CD14-positive monocyte (primary cell): ENCODE results near the gene PHOX2B. TPM values are rescaled to one million over a fixed set of nuclear protein-coding genes. Genes with fewer than 3 reads are reported as not detected.
A peak's percentile ranks its signal among the peaks of the same experiment; 100 is the strongest.

ENCODE experiments used
- DNase-seq, 3 donors: peaks; one replicate each; pipeline ENCODE4 v3.0.0-alpha.2; 2011 to 2022
- H2AFZ ChIP-seq: 2 replicates; pipeline ENCODE4 v1.6.0; 2012; ENCODE audit warnings: mild to moderate bottlenecking, low read depth, low read length, inconsistent platforms; ENCODE audit not compliant: insufficient read depth, poor library complexity, severe bottlenecking
- H3K27ac ChIP-seq, 2 donors: 1 replicate in 1 of 2; 2 replicates in 1 of 2; pipeline ENCODE4 v1.5.1; 2012 to 2013; ENCODE audit warnings: low read length in 2 of 2, control low read depth in 1 of 2, inconsistent platforms in 1 of 2, low read depth in 1 of 2, mild to moderate bottlenecking in 1 of 2
- H3K27me3 ChIP-seq, 2 donors: one replicate each; pipeline versions ENCODE4 v1.6.0 to v1.6.1; 2011 to 2013; ENCODE audit warnings: low read length in 2 of 2; ENCODE audit not compliant: control insufficient read depth in 2 of 2, insufficient read depth in 2 of 2
- H3K36me3 ChIP-seq, 2 donors: replicated peaks in 1 of 2; 1 replicate in 1 of 2; 2 replicates in 1 of 2; pipeline versions ENCODE4 v1.5.1 to v1.6.1; 2012 to 2013; ENCODE audit warnings: low read length in 2 of 2, control low read depth in 1 of 2, inconsistent platforms in 1 of 2, mild to moderate bottlenecking in 1 of 2; ENCODE audit not compliant: insufficient read depth in 2 of 2, control insufficient read depth in 1 of 2
- H3K4me1 ChIP-seq, 2 donors: 1 replicate in 1 of 2; 2 replicates in 1 of 2; pipeline versions ENCODE4 v1.5.1 to v1.6.1; 2012 to 2013; ENCODE audit warnings: low read length in 2 of 2, control low read depth in 1 of 2, inconsistent platforms in 1 of 2, mild to moderate bottlenecking in 1 of 2, moderate library complexity in 1 of 2; ENCODE audit not compliant: insufficient read depth in 2 of 2, control insufficient read depth in 1 of 2
- H3K4me2 ChIP-seq: replicated peaks from 2 replicates; pipeline ENCODE3; 2012; ENCODE audit warnings: low read length, moderate library complexity, mild to moderate bottlenecking; ENCODE audit not compliant: poor library complexity, severe bottlenecking; ENCODE audit errors: extremely low read depth
- H3K4me3 ChIP-seq, 3 experiments: fragments of 200-600 bp in 1 of 3; sonication (generic) in 1 of 3; replicated peaks in 1 of 3; 1 replicate in 2 of 3; 2 replicates in 1 of 3; pipeline ENCODE4 v1.5.1; 2011 to 2013; ENCODE audit warnings: low read length in 3 of 3, mild to moderate bottlenecking in 3 of 3, control low read depth in 2 of 3, low read depth in 2 of 3, inconsistent platforms in 1 of 3, moderate library complexity in 1 of 3
- H3K79me2 ChIP-seq: 2 replicates; pipeline ENCODE4 v1.6.0; 2012; ENCODE audit warnings: mild to moderate bottlenecking, control low read depth, inconsistent platforms, low read length, moderate library complexity; ENCODE audit not compliant: insufficient read depth
- H3K9ac ChIP-seq: 2 replicates; pipeline ENCODE4 v1.6.0; 2017; ENCODE audit warnings: low read length, mild to moderate bottlenecking; ENCODE audit not compliant: insufficient read depth, poor library complexity, severe bottlenecking
- H3K9me3 ChIP-seq, 2 donors: replicated peaks in 1 of 2; 1 replicate in 1 of 2; 2 replicates in 1 of 2; pipeline versions ENCODE4 v1.5.1 to v1.6.1; 2012 to 2013; ENCODE audit warnings: low read length in 2 of 2, control low read depth in 1 of 2; ENCODE audit not compliant: control insufficient read depth in 1 of 2, insufficient read depth in 1 of 2
- H4K20me1 ChIP-seq: 2 replicates; pipeline ENCODE4 v1.6.0; 2012; ENCODE audit warnings: mild to moderate bottlenecking, low read length, control low read depth, moderate library complexity; ENCODE audit not compliant: insufficient read depth
- H3K27ac Mint-ChIP-seq, 7 donors: one replicate each; pipeline ENCODE4 v1.8.0; 2020; ENCODE audit warnings: mild to moderate bottlenecking in 7 of 7, mixed read lengths in 7 of 7, moderate library complexity in 6 of 7, inconsistent platforms in 2 of 7
- H3K27me3 Mint-ChIP-seq, 3 donors: one replicate each; pipeline ENCODE4 v1.8.0; 2021 to 2022; ENCODE audit warnings: low read depth in 3 of 3, mild to moderate bottlenecking in 3 of 3, mixed read lengths in 3 of 3, moderate library complexity in 3 of 3, inconsistent platforms in 1 of 3
- H3K36me3 Mint-ChIP-seq, 2 donors: one replicate each; pipeline ENCODE4 v1.8.0; 2020; ENCODE audit warnings: mixed read lengths in 2 of 2, inconsistent platforms in 1 of 2, mild to moderate bottlenecking in 1 of 2
- H3K4me1 Mint-ChIP-seq: one replicate; pipeline ENCODE4 v1.8.0; 2020; ENCODE audit warnings: mild to moderate bottlenecking, mixed read lengths
- H3K4me3 Mint-ChIP-seq, 2 donors: one replicate each; pipeline ENCODE4 v1.8.0; 2020; ENCODE audit warnings: mild to moderate bottlenecking in 2 of 2, mixed read lengths in 2 of 2, moderate library complexity in 1 of 2
- H3K9me3 Mint-ChIP-seq, 7 donors: one replicate each; pipeline ENCODE4 v1.8.0; 2020 to 2022; ENCODE audit warnings: mixed read lengths in 7 of 7, mild to moderate bottlenecking in 6 of 7, moderate library complexity in 6 of 7, inconsistent platforms in 2 of 7
- CTCF ChIP-seq: fragments of 200-600 bp; IDR thresholded peaks from one replicate; pipeline ENCODE4 v1.8.0; 2022; ENCODE audit warnings: antibody characterized with exemption, mild to moderate bottlenecking
- WGBS: methylation state at CpG from one replicate; pipeline ENCODE4 v1.1.5; 2013; ENCODE audit warnings: missing lambda C conversion rate; ENCODE audit not compliant: insufficient coverage; 5-methylcytosine and 5-hydroxymethylcytosine counted together
- intact Hi-C, 2 donors: fragments of 100-400 bp; cut with micrococcal nuclease; formaldehyde crosslinking; loops; one replicate each; pipeline versions ENCODE4 v1.15.0 to v1.15.1; 2023
- polyA plus RNA-seq, 3 donors: library from polyadenylated mRNA; depleted of rRNA in 1 of 3; unstranded in 2 of 3; stranded (reverse) in 1 of 3; fragments of 300-500 nt in 2 of 3; fragments of >200 nt in 1 of 3; fragmentation: Illumina TruSeq in 2 of 3; gene quantifications; 1 replicate in 2 of 3; 2 replicates in 1 of 3; pipeline ENCODE4 v1.2.3, GENCODE V29; 2012 to 2021

PHOX2B gene
- polyA plus RNA-seq, 3 donors: not detected

GRCh38 chr4:41746025-41746439 is 2.5 kb downstream of the PHOX2B start:
- Mint-ChIP-seq H3K27me3 (peaks cover 88 to 95% (median 94%) of the 10 kb centered on the region in 3 donors), H3K4me1 (no peaks in the 10 kb centered on the region), H3K4me3 (peak overlapping the region in 1 of 2 donors; percentile 89), H3K36me3 (no peaks in the 10 kb centered on the region), H3K9me3 (peaks cover 0 to 28% (median 17%) of the 10 kb centered on the region in 7 donors), H3K27ac (no peak overlapping the region)
- no peaks in the 10 kb centered on the region for H3K79me2 ChIP-seq
- H3K9me3 ChIP-seq: peaks cover 0 to 34% of the 10 kb centered on the region in 2 donors
- H3K27me3 ChIP-seq: peaks cover 88 to 89% of the 10 kb centered on the region in 2 donors
- H4K20me1 ChIP-seq: no peaks in the 10 kb centered on the region
- no peak overlapping the region for H3K9ac ChIP-seq
- no peak for TF ChIP-seq CTCF
- H3K4me1 ChIP-seq: no peaks in the 10 kb centered on the region
- H3K4me3 ChIP-seq: no peak overlapping the region
- no peak overlapping the region for H2AFZ ChIP-seq
- WGBS: 6% methylated on average over 28 of the region's 36 CpGs
- intact Hi-C loops: no loop called here
- DNase-seq: no peak
- no peak overlapping the region for H3K4me2 ChIP-seq
- H3K36me3 ChIP-seq: no peaks in the 10 kb centered on the region
- H3K27ac ChIP-seq: no peak overlapping the region

GRCh38 chr4:41745292-41746024 is 3.1 kb downstream of the PHOX2B start:
- Histone ChIP-seq H2AFZ (no peak overlapping the region), H3K27ac (no peak overlapping the region), H3K4me3 (no peak overlapping the region), H3K79me2 (no peaks in the 10 kb centered on the region), H3K4me2 (no peak overlapping the region), H3K4me1 (no peaks in the 10 kb centered on the region), H3K36me3 (no peaks in the 10 kb centered on the region), H4K20me1 (no peaks in the 10 kb centered on the region), H3K9ac (no peak overlapping the region), H3K9me3 (peaks cover 0 to 28% of the 10 kb centered on the region in 2 donors), H3K27me3 (peaks cover 83% of the 10 kb centered on the region in 2 donors)
- 10% methylated on average over 45 of the region's 54 CpGs for WGBS
- DNase-seq: no peak
- intact Hi-C loops: no loop called here
- H3K4me3 Mint-ChIP-seq: peak overlapping the region in 1 of 2 donors; percentile 77
- TF ChIP-seq CTCF: no peak
- H3K27ac Mint-ChIP-seq: no peak overlapping the region
- H3K27me3 Mint-ChIP-seq: peaks cover 85 to 92% (median 90%) of the 10 kb centered on the region in 3 donors
- no peaks in the 10 kb centered on the region for H3K36me3 Mint-ChIP-seq
- H3K4me1 Mint-ChIP-seq: no peaks in the 10 kb centered on the region
- H3K9me3 Mint-ChIP-seq: peaks cover 0 to 24% (median 17%) of the 10 kb centered on the region in 7 donors
